ENCODE data around the gene C12orf43.

- TF ChIP-seq POLR2A (IDR thresholded peaks at IDR 0.05) = no peak
- TF ChIP-seq, protein P1, sequence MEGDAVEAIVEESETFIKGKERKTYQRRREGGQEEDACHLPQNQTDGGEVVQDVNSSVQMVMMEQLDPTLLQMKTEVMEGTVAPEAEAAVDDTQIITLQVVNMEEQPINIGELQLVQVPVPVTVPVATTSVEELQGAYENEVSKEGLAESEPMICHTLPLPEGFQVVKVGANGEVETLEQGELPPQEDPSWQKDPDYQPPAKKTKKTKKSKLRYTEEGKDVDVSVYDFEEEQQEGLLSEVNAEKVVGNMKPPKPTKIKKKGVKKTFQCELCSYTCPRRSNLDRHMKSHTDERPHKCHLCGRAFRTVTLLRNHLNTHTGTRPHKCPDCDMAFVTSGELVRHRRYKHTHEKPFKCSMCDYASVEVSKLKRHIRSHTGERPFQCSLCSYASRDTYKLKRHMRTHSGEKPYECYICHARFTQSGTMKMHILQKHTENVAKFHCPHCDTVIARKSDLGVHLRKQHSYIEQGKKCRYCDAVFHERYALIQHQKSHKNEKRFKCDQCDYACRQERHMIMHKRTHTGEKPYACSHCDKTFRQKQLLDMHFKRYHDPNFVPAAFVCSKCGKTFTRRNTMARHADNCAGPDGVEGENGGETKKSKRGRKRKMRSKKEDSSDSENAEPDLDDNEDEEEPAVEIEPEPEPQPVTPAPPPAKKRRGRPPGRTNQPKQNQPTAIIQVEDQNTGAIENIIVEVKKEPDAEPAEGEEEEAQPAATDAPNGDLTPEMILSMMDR (IDR thresholded peaks at IDR 0.05) = no peak
These were observed 61.1 kb downstream of the C12orf43 start for GRCh38 chr12:120955232-120955631.
